Lower leg skin (tissue), 3 donors: ENCODE results near the gene EPYC.

Source experiments
- CTCF ChIP-seq, 3 donors: fragments of 450-650 bp; IDR thresholded peaks; one replicate each; pipeline ENCODE4 v1.5.1; 2016; ENCODE audit warnings: antibody characterized with exemption in 3 of 3, mild to moderate bottlenecking in 3 of 3, moderate library complexity in 2 of 3
- POLR2A ChIP-seq, 2 donors: fragments of 450-650 bp; IDR thresholded peaks; one replicate each; pipeline ENCODE4 v1.6.1; 2016 to 2017; ENCODE audit warnings: antibody characterized with exemption in 2 of 2, mild to moderate bottlenecking in 1 of 2, moderate library complexity in 1 of 2

GRCh38 chr12:90921536-90921935 is 83.2 kb downstream of the EPYC start:
- TF ChIP-seq CTCF (IDR thresholded peaks at IDR 0.05) (no peak), POLR2A (IDR thresholded peaks at IDR 0.05) (no peak)
